GM23338 (cell line): Measurements from ENCODE around the gene CD46. TPM values are rescaled to one million over a fixed set of nuclear protein-coding genes. Genes with fewer than 3 reads are reported as not detected.

ENCODE experiments used
- ATAC-seq: fragments of 200-7000 bp; cut with Tn5 transposase; 3 replicates; pipeline ENCODE4 v1.9.1; 2020
- DNase-seq: peaks from one replicate; pipeline ENCODE4 v3.0.0-alpha.2; 2015; ENCODE audit warnings: low spot score
- H2AFZ ChIP-seq: fragments of 200-600 bp; sonication (generic); 2 replicates; pipeline ENCODE4 v1.8.0; 2016; ENCODE audit warnings: antibody characterized with exemption, mild to moderate bottlenecking, moderate library complexity
- H3F3A ChIP-seq: fragments of 200-600 bp; sonication (generic); replicated peaks from 2 replicates; pipeline ENCODE4 v1.8.0; 2017; ENCODE audit warnings: antibody characterized with exemption, mixed run types, low read depth
- H3K27ac ChIP-seq: fragments of 200-600 bp; sonication (generic); 2 replicates; pipeline ENCODE4 v1.6.1; 2016; ENCODE audit warnings: low read depth
- H3K27me3 ChIP-seq: fragments of 200-600 bp; sonication (generic); 2 replicates; pipeline ENCODE4 v1.8.0; 2016; ENCODE audit warnings: mild to moderate bottlenecking, mixed run types, moderate library complexity; ENCODE audit not compliant: insufficient read depth
- H3K36me3 ChIP-seq: fragments of 200-600 bp; sonication (generic); 2 replicates; pipeline ENCODE4 v1.8.0; 2016; ENCODE audit warnings: mild to moderate bottlenecking; ENCODE audit not compliant: insufficient read depth
- H3K4me1 ChIP-seq: fragments of 200-600 bp; sonication (generic); 2 replicates; pipeline ENCODE4 v1.8.0; 2016; ENCODE audit warnings: mild to moderate bottlenecking, moderate library complexity; ENCODE audit not compliant: insufficient read depth
- H3K4me2 ChIP-seq: fragments of 200-600 bp; sonication (generic); 2 replicates; pipeline ENCODE4 v1.7.1; 2017; ENCODE audit warnings: mixed run types
- H3K4me3 ChIP-seq: fragments of 200-600 bp; sonication (generic); 2 replicates; pipeline ENCODE4 v1.6.1; 2016; ENCODE audit warnings: mixed run types
- H3K79me2 ChIP-seq: fragments of 200-600 bp; sonication (generic); replicated peaks from 2 replicates; pipeline ENCODE4 v1.8.0; 2017; ENCODE audit warnings: mild to moderate bottlenecking; ENCODE audit not compliant: insufficient read depth
- H3K9me2 ChIP-seq: fragments of 200-600 bp; sonication (generic); 2 replicates; pipeline ENCODE4 v1.8.0; 2017; ENCODE audit not compliant: insufficient read depth
- H4K20me1 ChIP-seq: fragments of 200-600 bp; sonication (generic); replicated peaks from 2 replicates; pipeline ENCODE4 v1.8.0; 2017; ENCODE audit warnings: mild to moderate bottlenecking; ENCODE audit not compliant: insufficient read depth
- H3K27ac Mint-ChIP-seq: 2 replicates; pipeline ENCODE4 v1.8.0; 2020; ENCODE audit warnings: inconsistent platforms, mild to moderate bottlenecking, moderate library complexity, mixed read lengths
- H3K27me3 Mint-ChIP-seq: 3 replicates; pipeline ENCODE4 v1.8.0; 2022; ENCODE audit warnings: low read depth, mild to moderate bottlenecking, moderate library complexity, mixed read lengths, inconsistent platforms; ENCODE audit not compliant: insufficient read depth, poor library complexity
- H3K36me3 Mint-ChIP-seq: 3 replicates; pipeline ENCODE4 v1.8.0; 2021; ENCODE audit warnings: low read depth, mild to moderate bottlenecking, inconsistent platforms, moderate library complexity, mixed read lengths
- H3K4me1 Mint-ChIP-seq: 3 replicates; pipeline ENCODE4 v1.8.0; 2020; ENCODE audit warnings: mild to moderate bottlenecking, inconsistent platforms, mixed read lengths
- H3K4me3 Mint-ChIP-seq: 3 replicates; pipeline ENCODE4 v1.8.0; 2021; ENCODE audit warnings: moderate library complexity, mild to moderate bottlenecking, inconsistent platforms, mixed read lengths
- H3K9me3 Mint-ChIP-seq: 3 replicates; pipeline ENCODE4 v1.8.0; 2020; ENCODE audit warnings: moderate library complexity, mild to moderate bottlenecking, inconsistent platforms, mixed read lengths
- CREB1 ChIP-seq: fragments of 250-450 bp; sonication (Bioruptor Pico); IDR thresholded peaks from 2 replicates; pipeline ENCODE4 v1.5.0; 2020; ENCODE audit warnings: low read depth, mild to moderate bottlenecking, moderate library complexity
- CTCF ChIP-seq, 2 experiments: fragments of 200-600 bp in 1 of 2; sonication (generic) in 1 of 2; conservative IDR thresholded peaks; 2 replicates each; pipeline versions ENCODE4 v1.5.1 to v1.6.1; 2016 to 2017; ENCODE audit warnings: antibody characterized with exemption in 2 of 2, low read depth in 2 of 2, mild to moderate bottlenecking in 2 of 2, moderate library complexity in 1 of 2
- ETS1 ChIP-seq: IDR thresholded peaks from 2 replicates; pipeline ENCODE4 v1.6.1; 2016; ENCODE audit warnings: antibody characterized with exemption
- NANOG ChIP-seq: IDR thresholded peaks from 2 replicates; pipeline ENCODE4 v1.6.1; 2016; ENCODE audit warnings: antibody characterized with exemption, borderline replicate concordance
- REST ChIP-seq: IDR thresholded peaks from one replicate; pipeline ENCODE4 v1.6.1; 2018; ENCODE audit warnings: antibody characterized with exemption; ENCODE audit not compliant: unreplicated experiment
- ZNF114 ChIP-seq: fragments of 250-450 bp; sonication (Bioruptor Pico); IDR thresholded peaks from 2 replicates; pipeline ENCODE4 v1.5.0; 2020; ENCODE audit warnings: mild to moderate bottlenecking, moderate library complexity
- ZNF462 ChIP-seq: fragments of 250-450 bp; sonication (Bioruptor Pico); IDR thresholded peaks from 2 replicates; pipeline ENCODE4 v1.5.0; 2020; ENCODE audit warnings: mild to moderate bottlenecking, moderate library complexity
- polyA plus RNA-seq: library from polyadenylated mRNA; unstranded; fragments of >200 nt; fragmentation: Nextera tagmentation; extraction: Ambion mirVana; gene quantifications from 2 replicates; pipeline ENCODE4 v1.2.1, GENCODE V29; 2016
- total RNA-seq: library from RNA; depleted of rRNA; stranded (reverse); fragments of >200 nt; shearing (Covaris generic); gene quantifications from 2 replicates; pipeline ENCODE4 v1.2.3, GENCODE V29; 2014

CD46 gene
- total and polyA plus RNA-seq, 2 experiments from 2014 or later, result 199 to 209 TPM

GRCh38 chr1:207803678-207804077 lies 51.8 kb downstream of the CD46 start:
- TF ChIP-seq ZNF462 (CRISPR knock-in tag) (no peak), NANOG (no peak)
- no peaks in the 10 kb centered on the region for H3K79me2 ChIP-seq
- ATAC-seq (no peak), DNase-seq (no peak)
- H3K9me2 ChIP-seq, result no peaks in the 10 kb centered on the region
- H3K27ac ChIP-seq, result no peak overlapping the region
- H4K20me1 ChIP-seq, result no peaks in the 10 kb centered on the region
- no peaks in the 10 kb centered on the region for H3K36me3 ChIP-seq
- Mint-ChIP-seq H3K27ac (no peak overlapping the region), H3K36me3 (no peaks in the 10 kb centered on the region), H3K27me3 (peaks cover 12% of the 10 kb centered on the region), H3K9me3 (no peaks in the 10 kb centered on the region), H3K4me1 (peaks cover 23% of the 10 kb centered on the region), H3K4me3 (no peak overlapping the region)
- no peaks in the 10 kb centered on the region for H3K4me1 ChIP-seq
- H3K27me3 ChIP-seq, result no peaks in the 10 kb centered on the region
- H3F3A ChIP-seq, result no peaks in the 10 kb centered on the region
- H3K4me3 ChIP-seq, result no peak overlapping the region
- H2AFZ ChIP-seq, result no peak overlapping the region
- no peak overlapping the region for H3K4me2 ChIP-seq

- H3K27ac ChIP-seq, result no peak overlapping the region
- Mint-ChIP-seq H3K4me1 (peaks cover 23% of the 10 kb centered on the region), H3K27me3 (peaks cover 9% of the 10 kb centered on the region), H3K27ac (no peak overlapping the region), H3K9me3 (no peaks in the 10 kb centered on the region), H3K36me3 (no peaks in the 10 kb centered on the region; the same call in 2 of the 3 replicates), H3K4me3 (no peak overlapping the region)
- H3K36me3 ChIP-seq, result no peaks in the 10 kb centered on the region
- no peaks in the 10 kb centered on the region for H3K27me3 ChIP-seq
- no peaks in the 10 kb centered on the region for H3K4me1 ChIP-seq
- no peaks in the 10 kb centered on the region for H3K79me2 ChIP-seq
- H4K20me1 ChIP-seq, result no peaks in the 10 kb centered on the region
- H3K4me2 ChIP-seq, result no peak overlapping the region
- H3K4me3 ChIP-seq, result no peak overlapping the region
- no peaks in the 10 kb centered on the region for H3K9me2 ChIP-seq
- ATAC-seq (no peak), DNase-seq (no peak)
- no peaks in the 10 kb centered on the region for H3F3A ChIP-seq
- no peak overlapping the region for H2AFZ ChIP-seq
- TF ChIP-seq CREB1 (no peak), CTCF (conservative IDR thresholded peaks at IDR 0.05; ENCODE audit: low read depth in 2 of 2) (no peak), ZNF114 (no peak), ETS1 (no peak), REST (no peak)
Measured at GRCh38 chr1:207804721-207805468, 53.0 kb downstream of the CD46 start.
